Kidney (tissue), 14 donors: ENCODE data around the gene DEPDC5. TPM values are rescaled to one million over a fixed set of nuclear protein-coding genes. Genes with fewer than 3 reads are reported as not detected.

Experiments used
- DNase-seq, 5 donors: peaks; one replicate each; pipeline ENCODE4 v3.0.0-alpha.2; 2013 to 2020
- FAIRE-seq: peaks from 2 replicates; lab custom pipeline; 2012; peaks lifted over from hg19 to GRCh38; lab: Jason Lieb, UNC
- H3K27ac ChIP-seq, 2 donors: one replicate each; pipeline ENCODE4 v1.7.0; 2013; ENCODE audit warnings: low read depth in 2 of 2, low read length in 2 of 2, inconsistent platforms in 1 of 2
- H3K27me3 ChIP-seq: one replicate; pipeline ENCODE4 v1.7.1; 2013; ENCODE audit warnings: low read length, inconsistent platforms; ENCODE audit not compliant: control insufficient read depth, insufficient read depth
- H3K36me3 ChIP-seq, 3 donors: one replicate each; pipeline versions ENCODE4 v1.7.0 to v1.7.1; 2013; ENCODE audit warnings: low read length in 3 of 3, control low read depth in 1 of 3, inconsistent platforms in 1 of 3; ENCODE audit not compliant: insufficient read depth in 3 of 3, control insufficient read depth in 2 of 3
- H3K4me1 ChIP-seq, 3 donors: one replicate each; pipeline versions ENCODE4 v1.7.0 to v1.7.1; 2013; ENCODE audit warnings: low read length in 3 of 3, inconsistent platforms in 1 of 3, low read depth in 1 of 3; ENCODE audit not compliant: control insufficient read depth in 2 of 3, insufficient read depth in 2 of 3
- H3K4me3 ChIP-seq, 3 donors: one replicate each; pipeline versions ENCODE4 v1.7.0 to v1.8.1; 2013; ENCODE audit warnings: low read length in 3 of 3, control low read depth in 1 of 3, inconsistent platforms in 1 of 3
- H3K9ac ChIP-seq, 3 donors: one replicate each; pipeline versions ENCODE4 v1.7.0 to v1.7.1; 2013; ENCODE audit warnings: low read length in 3 of 3, control low read depth in 1 of 3, inconsistent platforms in 1 of 3
- H3K9me3 ChIP-seq, 3 donors: one replicate each; pipeline versions ENCODE4 v1.7.0 to v1.7.1; 2013; ENCODE audit warnings: low read length in 3 of 3, control low read depth in 1 of 3, inconsistent platforms in 1 of 3; ENCODE audit not compliant: control insufficient read depth in 2 of 3, insufficient read depth in 1 of 3
- CTCF ChIP-seq: IDR thresholded peaks from 3 replicates; pipeline ENCODE4 v1.5.1; 2012; ENCODE audit warnings: mild to moderate bottlenecking, moderate library complexity, borderline replicate concordance; ENCODE audit not compliant: insufficient read depth; ENCODE audit errors: extremely low read depth
- intact Hi-C: fragments of 100-400 bp; cut with DNase I; formaldehyde crosslinking; loops from one replicate; pipeline ENCODE4 v1.11.1; 2022
- polyA plus RNA-seq: library from polyadenylated mRNA; stranded (reverse); fragments of 350-450 nt; fragmentation: Illumina TruSeq; extraction: RNeasy Lipid Tissue Mini Kit (QIAGEN cat#74804); gene quantifications from one replicate; pipeline ENCODE4 v1.2.3, GENCODE V29; 2014; ENCODE audit warnings: low read depth, low replicate concordance; ENCODE audit not compliant: insufficient read depth
- total RNA-seq: library from RNA; stranded (reverse); fragmentation: NEBNext Ultra II Directional; extraction: Animal tissue kit (Norgen Biotek cat#: 25700); gene quantifications from one replicate; pipeline ENCODE4 v1.2.1, GENCODE V29; 2021
- donor health status: control.
- donor health status: control.
- donor health status: control.
- donor health status: control.
- donor health status: control.
- donor health status: DM: yes; HTN: yes; CAD: no.
- donor health status: Normal renal cell carcinoma (clear cell type).

Gene DEPDC5
- total and polyA plus RNA-seq, 2 donors from 2014 or later, result 12.1 to 27.3 TPM

- TF ChIP-seq CTCF, result no peak
- no peaks in the 10 kb centered on the region for H3K4me1 ChIP-seq
- no peaks in the 10 kb centered on the region for H3K9me3 ChIP-seq
- H3K9ac ChIP-seq, result no peak overlapping the region
- no peak overlapping the region for H3K4me3 ChIP-seq
- no peaks in the 10 kb centered on the region for H3K27me3 ChIP-seq
- intact Hi-C loops, result no loop called here
- H3K36me3 ChIP-seq, result peaks cover 0 to 3% (median under 1%) of the 10 kb centered on the region in 3 donors
- no peak overlapping the region for H3K27ac ChIP-seq
- peak in 1 of 5 donors; percentile 20 for DNase-seq
- no peak for FAIRE-seq
Observed at GRCh38 chr22:31909977-31910376, 156.2 kb downstream of the DEPDC5 start.

- intact Hi-C loops, result no loop called here
- no peak for FAIRE-seq
- H3K36me3 ChIP-seq, result peaks cover 0 to 3% (median 0%) of the 10 kb centered on the region in 3 donors
- H3K4me3 ChIP-seq, result no peak overlapping the region
- no peaks in the 10 kb centered on the region for H3K4me1 ChIP-seq
- peak in 1 of 5 donors; percentile 15 for DNase-seq
- H3K27ac ChIP-seq, result no peak overlapping the region
- no peak overlapping the region for H3K9ac ChIP-seq
- H3K9me3 ChIP-seq, result no peaks in the 10 kb centered on the region
- H3K27me3 ChIP-seq, result no peaks in the 10 kb centered on the region
- no peak for TF ChIP-seq CTCF
Observed at GRCh38 chr22:31911565-31912406, 158.0 kb downstream of the DEPDC5 start.

- intact Hi-C loops, result no loop called here
- DNase-seq (no peak), FAIRE-seq (no peak)
- no peak overlapping the region for H3K27ac ChIP-seq
- H3K4me1 ChIP-seq, result no peaks in the 10 kb centered on the region
- H3K9me3 ChIP-seq, result no peaks in the 10 kb centered on the region
- H3K27me3 ChIP-seq, result no peaks in the 10 kb centered on the region
- TF ChIP-seq CTCF, result no peak
- peaks cover 0 to 3% (median 0%) of the 10 kb centered on the region in 3 donors for H3K36me3 ChIP-seq
- no peak overlapping the region for H3K9ac ChIP-seq
- H3K4me3 ChIP-seq, result no peak overlapping the region
Observed at GRCh38 chr22:31912407-31912743, 158.6 kb downstream of the DEPDC5 start.
